GM10847 (cell line): Measurements from ENCODE around the gene PDP2.

Experiments used
- POLR2A ChIP-seq: IDR thresholded peaks from 2 replicates; pipeline ENCODE4 v1.6.1; 2011; ENCODE audit not compliant: insufficient read length; ENCODE audit errors: extremely low read depth

Gene PDP2

GRCh38 chr16:66891360-66891759 lies 11.0 kb downstream of the PDP2 start:
- TF ChIP-seq POLR2A = no peak

GRCh38 chr16:66891797-66892196 lies 11.5 kb downstream of the PDP2 start:
- no peak for TF ChIP-seq POLR2A

GRCh38 chr16:66894055-66894454 lies 13.7 kb downstream of the PDP2 start:
- TF ChIP-seq POLR2A = no peak

GRCh38 chr16:66894948-66895688 lies 14.8 kb downstream of the PDP2 start:
- no peak for TF ChIP-seq POLR2A

- TF ChIP-seq POLR2A = no peak
Measured at GRCh38 chr16:66895689-66895979, 15.3 kb downstream of the PDP2 start.

GRCh38 chr16:66895999-66896398 lies 15.7 kb downstream of the PDP2 start:
- TF ChIP-seq POLR2A = no peak

- TF ChIP-seq POLR2A = no peak
Measured at GRCh38 chr16:66898207-66898606, 17.9 kb downstream of the PDP2 start.

GRCh38 chr16:66898933-66899309 lies 18.6 kb downstream of the PDP2 start:
- TF ChIP-seq POLR2A = no peak

GRCh38 chr16:66899310-66899944 lies 19.1 kb downstream of the PDP2 start:
- no peak for TF ChIP-seq POLR2A

GRCh38 chr16:66899945-66900710 lies 19.8 kb downstream of the PDP2 start:
- TF ChIP-seq POLR2A = no peak

- TF ChIP-seq POLR2A = no peak
Measured at GRCh38 chr16:66900721-66901441, 20.6 kb downstream of the PDP2 start.

GRCh38 chr16:66901626-66902025 lies 21.3 kb downstream of the PDP2 start:
- TF ChIP-seq POLR2A = no peak

GRCh38 chr16:66902648-66903543 lies 22.6 kb downstream of the PDP2 start:
- TF ChIP-seq POLR2A = no peak

- TF ChIP-seq POLR2A = no peak
Measured at GRCh38 chr16:66903544-66904427, 23.5 kb downstream of the PDP2 start.
